Body of pancreas (tissue), 4 donors: ENCODE measurements around the gene NUDT1. TPM values are rescaled to one million over a fixed set of nuclear protein-coding genes. Genes with fewer than 3 reads are reported as not detected.

ENCODE experiments used
- ATAC-seq: fragments of 150-250 bp; one replicate; pipeline ENCODE4 v1.9.1; 2016
- DNase-seq, 4 donors: peaks; one replicate each; pipeline ENCODE4 v3.0.0-alpha.2; 2019
- H3K27ac ChIP-seq, 4 donors: fragments of 200-600 bp; sonication (generic); 1 replicate in 3 of 4; 2 replicates in 1 of 4; pipeline versions ENCODE4 v1.5.1 to v1.6.1; 2016 to 2019; ENCODE audit warnings: mild to moderate bottlenecking in 1 of 4, mixed read lengths in 1 of 4, moderate library complexity in 1 of 4
- H3K27me3 ChIP-seq, 2 donors: fragments of 200-600 bp; sonication (generic); one replicate each; pipeline ENCODE4 v1.6.0; 2016; ENCODE audit warnings: mild to moderate bottlenecking in 1 of 2
- H3K36me3 ChIP-seq, 2 donors: fragments of 200-600 bp; sonication (generic); replicated peaks in 1 of 2; 2 replicates each; pipeline ENCODE4 v1.5.1; 2016; ENCODE audit warnings: low read depth in 2 of 2; ENCODE audit not compliant: insufficient read depth in 1 of 2
- H3K4me1 ChIP-seq: fragments of 200-600 bp; sonication (generic); one replicate; pipeline ENCODE4 v1.6.0; 2016
- H3K4me3 ChIP-seq, 2 donors: fragments of 200-600 bp; sonication (generic); 1 replicate in 1 of 2; 2 replicates in 1 of 2; pipeline ENCODE4 v1.5.1; 2016 to 2019
- H3K9me3 ChIP-seq, 3 donors: fragments of 200-600 bp; sonication (generic); 1 replicate in 2 of 3; 2 replicates in 1 of 3; pipeline ENCODE4 v1.5.1; 2016
- CTCF ChIP-seq, 7 experiments: fragments of 450-650 bp in 4 of 7; fragments of 200-600 bp in 3 of 7; sonication (generic) in 3 of 7; IDR thresholded peaks; one replicate each; pipeline ENCODE4 v1.5.1; 2016 to 2019; ENCODE audit warnings: antibody characterized with exemption in 7 of 7
- POLR2A ChIP-seq, 3 donors: fragments of 450-650 bp; IDR thresholded peaks; one replicate each; pipeline ENCODE4 v1.6.1; 2016; ENCODE audit warnings: antibody characterized with exemption in 3 of 3, mild to moderate bottlenecking in 2 of 3
- WGBS, 2 donors: methylation state at CpG; one replicate each; pipeline ENCODE4 v1.1.5; 2017; 5-methylcytosine and 5-hydroxymethylcytosine counted together
- intact Hi-C: fragments of 100-400 bp; cut with DNase I; formaldehyde crosslinking; loops from one replicate; pipeline ENCODE4 v1.15.1; 2023
- total RNA-seq, 2 donors: library from RNA; depleted of rRNA; stranded (reverse); fragments of >200 nt; gene quantifications; one replicate each; pipeline ENCODE4 v1.1.0, GENCODE V29; 2016

Gene NUDT1
- total RNA-seq, 2 donors from 2014 or later, result 26.2 TPM; not detected in 1

GRCh38 chr7:2282185-2282751 is 40.2 kb downstream of the NUDT1 start:
- Histone ChIP-seq H3K27ac (peak overlapping the region in 1 of 4 donors; percentile 16), H3K4me1 (peaks cover 5% of the 10 kb centered on the region), H3K27me3 (no peaks in the 10 kb centered on the region), H3K9me3 (no peaks in the 10 kb centered on the region), H3K4me3 (no peak overlapping the region), H3K36me3 (no peaks in the 10 kb centered on the region)
- TF ChIP-seq CTCF (IDR thresholded peaks at IDR 0.05) (no peak), POLR2A (IDR thresholded peaks at IDR 0.05) (no peak)
- intact Hi-C loops, result no loop called here
- 90 to 93% methylated on average over 13 to 14 of the region's 14 CpGs for WGBS, 2 donors
- ATAC-seq (no peak), DNase-seq (no peak)

- intact Hi-C loops, result no loop called here
- DNase-seq, result no peak
- 93% methylated on average over 12 to 20 of the region's 20 CpGs for WGBS, 2 donors
These were observed 41.0 kb downstream of the NUDT1 start for GRCh38 chr7:2283074-2283473.

GRCh38 chr7:2287745-2288144 is 45.7 kb downstream of the NUDT1 start:
- no peak for TF ChIP-seq CTCF (IDR thresholded peaks at IDR 0.05)
- TF ChIP-seq POLR2A (IDR thresholded peaks at IDR 0.05), result no peak
- intact Hi-C loops, result no loop called here
- no peak for ATAC-seq

More at GRCh38 chr7:2283074-2283473, 41.0 kb downstream of the NUDT1 start:
- no peak overlapping the region for H3K4me3 ChIP-seq
- H3K27ac ChIP-seq, result no peak overlapping the region
- ATAC-seq, result no peak
- H3K9me3 ChIP-seq, result no peaks in the 10 kb centered on the region
- H3K36me3 ChIP-seq, result no peaks in the 10 kb centered on the region
- peaks cover 5% of the 10 kb centered on the region for H3K4me1 ChIP-seq
- no peak for TF ChIP-seq POLR2A (IDR thresholded peaks at IDR 0.05)
- TF ChIP-seq CTCF (IDR thresholded peaks at IDR 0.05), result no peak
- no peaks in the 10 kb centered on the region for H3K27me3 ChIP-seq

GRCh38 chr7:2288503-2288902 is 46.5 kb downstream of the NUDT1 start:
- Histone ChIP-seq H3K36me3 (no peaks in the 10 kb centered on the region), H3K9me3 (no peaks in the 10 kb centered on the region), H3K27ac (no peak overlapping the region), H3K27me3 (no peaks in the 10 kb centered on the region), H3K4me1 (no peaks in the 10 kb centered on the region), H3K4me3 (no peak overlapping the region)
- TF ChIP-seq POLR2A (IDR thresholded peaks at IDR 0.05), result no peak
- no peak for TF ChIP-seq CTCF (IDR thresholded peaks at IDR 0.05)
- intact Hi-C loops, result no loop called here
- WGBS, 2 donors, result 89% methylated on average over 8 of the region's 8 CpGs
- ATAC-seq, result no peak
- DNase-seq, result no peak

More at GRCh38 chr7:2287745-2288144, 45.7 kb downstream of the NUDT1 start:
- H3K36me3 ChIP-seq, result no peaks in the 10 kb centered on the region
- no peaks in the 10 kb centered on the region for H3K27me3 ChIP-seq
- 78 to 90% methylated on average over 4 to 8 of the region's 8 CpGs for WGBS, 2 donors
- H3K9me3 ChIP-seq, result no peaks in the 10 kb centered on the region
- DNase-seq, result no peak
- no peak overlapping the region for H3K4me3 ChIP-seq
- no peaks in the 10 kb centered on the region for H3K4me1 ChIP-seq
- no peak overlapping the region for H3K27ac ChIP-seq

GRCh38 chr7:2289111-2289586 is 47.1 kb downstream of the NUDT1 start:
- Histone ChIP-seq H3K4me1 (no peaks in the 10 kb centered on the region), H3K36me3 (no peaks in the 10 kb centered on the region), H3K4me3 (no peak overlapping the region), H3K27ac (no peak overlapping the region), H3K27me3 (no peaks in the 10 kb centered on the region), H3K9me3 (no peaks in the 10 kb centered on the region)
- WGBS, 2 donors, result 88 to 98% methylated on average over 16 to 20 of the region's 20 CpGs
- DNase-seq (no peak), ATAC-seq (no peak)
- TF ChIP-seq POLR2A (IDR thresholded peaks at IDR 0.05) (no peak), CTCF (IDR thresholded peaks at IDR 0.05) (no peak)
- intact Hi-C loops, result no loop called here
